H1 (cell line): ENCODE data around the gene THPO. TPM values are rescaled to one million over a fixed set of nuclear protein-coding genes. Genes with fewer than 3 reads are reported as not detected.
A peak's percentile ranks its signal among the peaks of the same experiment; 100 is the strongest.

Source experiments
- CTCF ChIA-PET: fragments of 300-600 bp; sonication (Branson Sonifier 250); formaldehyde crosslinking; loops from one replicate; lab custom pipeline; 2021; ENCODE audit not compliant: partially characterized antibody; lab: Charles Lee
- POLR2A ChIA-PET: fragments of 300-600 bp; sonication (Branson Sonifier 250); formaldehyde crosslinking; loops from one replicate; lab custom pipeline; 2021; ENCODE audit warnings: inconsistent platforms; ENCODE audit not compliant: partially characterized antibody; lab: Charles Lee
- DNase-seq, 2 experiments: peaks; one replicate each; pipeline versions ENCODE4 v3.0.0 to v3.0.0-alpha.2; 2010 to 2022; ENCODE audit warnings: low spot score in 2 of 2, low read depth in 1 of 2, mixed read lengths in 1 of 2
- FAIRE-seq: peaks from 2 replicates; lab custom pipeline; 2011; peaks lifted over from hg19 to GRCh38; lab: Jason Lieb, UNC
- H2AFZ ChIP-seq: 2 replicates; pipeline ENCODE4 v1.8.1; 2012; ENCODE audit warnings: low read length, inconsistent platforms
- H2AK5ac ChIP-seq: 2 replicates; pipeline ENCODE4 v1.6.1; 2013; ENCODE audit warnings: low read depth, low read length
- H2BK120ac ChIP-seq: replicated peaks from 2 replicates; pipeline ENCODE3; 2013; ENCODE audit warnings: low read depth, low read length, inconsistent platforms
- H2BK12ac ChIP-seq: 2 replicates; pipeline ENCODE4 v1.6.1; 2013; ENCODE audit warnings: low read depth, low read length
- H2BK15ac ChIP-seq: 2 replicates; pipeline ENCODE4 v1.6.1; 2013; ENCODE audit warnings: low read length
- H2BK20ac ChIP-seq: 2 replicates; pipeline ENCODE4 v1.6.1; 2013; ENCODE audit warnings: low read length
- H2BK5ac ChIP-seq: 2 replicates; pipeline ENCODE4 v1.6.1; 2013; ENCODE audit warnings: low read depth, low read length
- H3K14ac ChIP-seq: 2 replicates; pipeline ENCODE4 v1.6.1; 2013; ENCODE audit warnings: inconsistent platforms; ENCODE audit not compliant: insufficient read length
- H3K18ac ChIP-seq: 2 replicates; pipeline ENCODE4 v1.6.1; 2013; ENCODE audit warnings: low read length; ENCODE audit errors: extremely low read depth
- H3K23ac ChIP-seq: 2 replicates; pipeline ENCODE4 v1.6.1; 2013; ENCODE audit warnings: inconsistent platforms; ENCODE audit not compliant: insufficient read length
- H3K23me2 ChIP-seq: 2 replicates; pipeline ENCODE4 v1.6.1; 2013; ENCODE audit warnings: low read depth, low read length
- H3K27ac ChIP-seq: 2 replicates; pipeline ENCODE4 v1.6.1; 2011; ENCODE audit warnings: low read depth, low read length, inconsistent platforms
- H3K27me3 ChIP-seq, 4 experiments: replicated peaks in 1 of 4; 1 replicate in 1 of 4; 2 replicates in 3 of 4; pipeline versions ENCODE4 v1.6.1 to v1.8.1; 2011 to 2013; ENCODE audit warnings: low read length in 3 of 4, mild to moderate bottlenecking in 3 of 4, inconsistent platforms in 2 of 4, mixed read lengths in 2 of 4, moderate library complexity in 1 of 4; ENCODE audit not compliant: control insufficient read depth in 3 of 4, insufficient read depth in 3 of 4; ENCODE audit errors: extremely low read depth in 1 of 4
- H3K36me3 ChIP-seq, 4 experiments: 2 replicates each; pipeline versions ENCODE4 v1.6.1 to v1.8.1; 2011 to 2013; ENCODE audit warnings: mild to moderate bottlenecking in 4 of 4, low read length in 3 of 4, moderate library complexity in 2 of 4, control low read depth in 1 of 4, inconsistent platforms in 1 of 4; ENCODE audit not compliant: insufficient read depth in 4 of 4, control insufficient read depth in 2 of 4
- H3K4ac ChIP-seq: replicated peaks from 2 replicates; pipeline ENCODE3; 2013; ENCODE audit warnings: low read length, low read depth, mixed read lengths, inconsistent platforms; ENCODE audit not compliant: insufficient read length
- H3K4me1 ChIP-seq, 4 experiments: replicated peaks in 1 of 4; 1 replicate in 1 of 4; 2 replicates in 3 of 4; pipeline versions ENCODE4 v1.6.1 to v1.8.1; 2011 to 2013; ENCODE audit warnings: low read length in 3 of 4, inconsistent platforms in 2 of 4, mixed read lengths in 1 of 4; ENCODE audit not compliant: insufficient read depth in 4 of 4, control insufficient read depth in 3 of 4
- H3K4me2 ChIP-seq, 2 experiments: 2 replicates each; pipeline versions ENCODE4 v1.6.1 to v1.8.1; 2011 to 2013; ENCODE audit warnings: low read depth in 2 of 2, low read length in 2 of 2, control low read depth in 1 of 2, inconsistent platforms in 1 of 2, mild to moderate bottlenecking in 1 of 2; ENCODE audit not compliant: insufficient read depth in 1 of 2
- H3K4me3 ChIP-seq, 4 experiments: fragments of 200-600, 300-600 bp in 1 of 4; sonication (generic), shearing (Covaris generic), sonication (Bioruptor Twin) in 1 of 4; 2 replicates each; pipeline versions ENCODE4 v1.5.1 to v1.8.1; 2011 to 2016; ENCODE audit warnings: low read length in 4 of 4, low read depth in 3 of 4, control low read depth in 2 of 4, inconsistent platforms in 2 of 4, mild to moderate bottlenecking in 2 of 4, mixed read lengths in 1 of 4, moderate library complexity in 1 of 4; ENCODE audit not compliant: insufficient read depth in 2 of 4; ENCODE audit errors: extremely low read depth in 1 of 4
- H3K56ac ChIP-seq: replicated peaks from 2 replicates; pipeline ENCODE3; 2013; ENCODE audit warnings: low read depth, mild to moderate bottlenecking, mixed read lengths, low read length, inconsistent platforms; ENCODE audit not compliant: insufficient read length
- H3K79me1 ChIP-seq: 2 replicates; pipeline ENCODE4 v1.6.1; 2013; ENCODE audit warnings: low read depth, low read length, control low read depth
- H3K79me2 ChIP-seq, 2 experiments: 2 replicates each; pipeline versions ENCODE4 v1.6.1 to v1.8.1; 2012 to 2013; ENCODE audit warnings: low read length in 2 of 2, mild to moderate bottlenecking in 2 of 2, inconsistent platforms in 1 of 2; ENCODE audit not compliant: insufficient read depth in 2 of 2, control insufficient read depth in 1 of 2
- H3K9ac ChIP-seq, 4 experiments: replicated peaks in 1 of 4; 1 replicate in 1 of 4; 2 replicates in 3 of 4; pipeline versions ENCODE4 v1.6.1 to v1.8.1; 2011 to 2013; ENCODE audit warnings: low read depth in 3 of 4, low read length in 3 of 4, control low read depth in 2 of 4, mild to moderate bottlenecking in 2 of 4, moderate library complexity in 2 of 4, inconsistent platforms in 1 of 4; ENCODE audit errors: extremely low read depth in 1 of 4
- H3K9me3 ChIP-seq, 2 experiments: 2 replicates each; pipeline versions ENCODE4 v1.6.1 to v1.8.1; 2012 to 2013; ENCODE audit warnings: mild to moderate bottlenecking in 2 of 2, moderate library complexity in 2 of 2, control low read depth in 1 of 2, inconsistent platforms in 1 of 2, low read depth in 1 of 2, low read length in 1 of 2, mixed read lengths in 1 of 2; ENCODE audit not compliant: insufficient read depth in 2 of 2
- H4K20me1 ChIP-seq, 2 experiments: replicated peaks in 1 of 2; 2 replicates each; pipeline versions ENCODE3 to v1.8.1; 2011 to 2013; ENCODE audit warnings: inconsistent platforms in 2 of 2, low read length in 2 of 2, mild to moderate bottlenecking in 1 of 2; ENCODE audit not compliant: insufficient read depth in 2 of 2, control insufficient read depth in 1 of 2
- H4K5ac ChIP-seq: 2 replicates; pipeline ENCODE4 v1.6.1; 2013; ENCODE audit warnings: low read length, low read depth, mixed read lengths, inconsistent platforms; ENCODE audit not compliant: insufficient read length
- H4K8ac ChIP-seq: 2 replicates; pipeline ENCODE4 v1.8.0; 2013; ENCODE audit warnings: mild to moderate bottlenecking, moderate library complexity, low read length, inconsistent platforms; ENCODE audit not compliant: insufficient read depth; ENCODE audit errors: extremely low read depth
- H4K91ac ChIP-seq: replicated peaks from 2 replicates; pipeline ENCODE3; 2013; ENCODE audit warnings: low read length, mixed read lengths, inconsistent platforms; ENCODE audit not compliant: insufficient read length
- CBX5 ChIP-seq: fragments of 300-800, 300-1000 bp; sonication (generic); IDR thresholded peaks from 2 replicates; pipeline ENCODE4 v1.7.1; 2016; ENCODE audit warnings: antibody characterized with exemption, low read length, low read depth
- CBX8 ChIP-seq: fragments of 300-800, 300-1000 bp; sonication (generic); IDR thresholded peaks from 2 replicates; pipeline ENCODE4 v1.7.1; 2016; ENCODE audit warnings: low read depth, low read length, borderline replicate concordance
- CEBPB ChIP-seq: IDR thresholded peaks from 2 replicates; pipeline ENCODE4 v1.6.1; 2012; ENCODE audit warnings: low read depth, low read length
- CHD2 ChIP-seq: IDR thresholded peaks from 2 replicates; pipeline ENCODE4 v1.6.1; 2012; ENCODE audit warnings: low read length, improper control_type of control experiment
- EP300 ChIP-seq, 2 experiments: IDR thresholded peaks; 1 replicate in 1 of 2; 2 replicates in 1 of 2; pipeline ENCODE4 v1.6.1; 2011 to 2012; ENCODE audit warnings: low read depth in 2 of 2, low read length in 2 of 2, mild to moderate bottlenecking in 2 of 2, borderline replicate concordance in 1 of 2, inconsistent platforms in 1 of 2, moderate library complexity in 1 of 2
- JUN ChIP-seq: IDR thresholded peaks from 2 replicates; pipeline ENCODE4 v1.6.1; 2011; ENCODE audit warnings: low read depth, mild to moderate bottlenecking, improper control_type of control experiment, low read length
- KDM4A ChIP-seq: IDR thresholded peaks from one replicate; pipeline ENCODE4 v1.7.1; 2012; ENCODE audit warnings: low read depth, mild to moderate bottlenecking, moderate library complexity, low read length, inconsistent platforms; ENCODE audit not compliant: severe bottlenecking
- TEAD4 ChIP-seq: IDR thresholded peaks from 2 replicates; pipeline ENCODE4 v1.6.1; 2012; ENCODE audit warnings: low read depth, low read length, inconsistent platforms, mixed read lengths
- ZNF274 ChIP-seq: IDR thresholded peaks from 2 replicates; pipeline ENCODE4 v1.7.0; 2012; ENCODE audit warnings: low read length, borderline replicate concordance; ENCODE audit errors: extremely low read depth
- WGBS, 2 experiments: shearing (Covaris generic) in 1 of 2; methylation state at CpG; one replicate each; pipeline versions ENCODE4 v1.1.6 to v1.1.7; 2013 to 2015; ENCODE audit warnings: low lambda C conversion rate in 2 of 2, mixed read lengths in 2 of 2, inconsistent platforms in 1 of 2, low coverage in 1 of 2, missing lambda C conversion rate in 1 of 2; ENCODE audit not compliant: insufficient replicate concordance in 2 of 2, insufficient coverage in 1 of 2, insufficient read length in 1 of 2; ENCODE audit errors: extremely low coverage in 1 of 2, missing lambda C conversion rate in 1 of 2; 5-methylcytosine and 5-hydroxymethylcytosine counted together
- polyA plus RNA-seq, 7 experiments: library from polyadenylated mRNA; depleted of rRNA in 3 of 7; stranded (reverse) in 5 of 7; unstranded in 2 of 7; fragments of >200 nt in 5 of 7; fragments of 200-250 nt in 2 of 7; gene quantifications; 1 replicate in 5 of 7; 2 replicates in 1 of 7; 4 replicates in 1 of 7; pipeline versions ENCODE4 v1.2.1 to v1.2.3, GENCODE V29; 2011 to 2013; ENCODE audit warnings: missing spikeins in 2 of 7, mixed read lengths in 2 of 7
- total RNA-seq: library from RNA; stranded (reverse); fragmentation: NEBNext Ultra II Directional; extraction: Animal tissue kit (Norgen Biotek cat#: 25700); gene quantifications from 2 replicates; pipeline ENCODE4 v1.2.1, GENCODE V29; 2021
- TF ChIP-seq, protein P1 (sequence below): IDR thresholded peaks from 2 replicates; pipeline ENCODE4 v1.6.1; 2011; ENCODE audit warnings: low read length, improper control_type of control experiment

Gene THPO
- total and polyA plus RNA-seq, 2 of the 8 experiments (the other 6 are each of a cell fraction or from before 2014, with no cell fraction given) = 0.82 to 1.2 TPM

DNA sequence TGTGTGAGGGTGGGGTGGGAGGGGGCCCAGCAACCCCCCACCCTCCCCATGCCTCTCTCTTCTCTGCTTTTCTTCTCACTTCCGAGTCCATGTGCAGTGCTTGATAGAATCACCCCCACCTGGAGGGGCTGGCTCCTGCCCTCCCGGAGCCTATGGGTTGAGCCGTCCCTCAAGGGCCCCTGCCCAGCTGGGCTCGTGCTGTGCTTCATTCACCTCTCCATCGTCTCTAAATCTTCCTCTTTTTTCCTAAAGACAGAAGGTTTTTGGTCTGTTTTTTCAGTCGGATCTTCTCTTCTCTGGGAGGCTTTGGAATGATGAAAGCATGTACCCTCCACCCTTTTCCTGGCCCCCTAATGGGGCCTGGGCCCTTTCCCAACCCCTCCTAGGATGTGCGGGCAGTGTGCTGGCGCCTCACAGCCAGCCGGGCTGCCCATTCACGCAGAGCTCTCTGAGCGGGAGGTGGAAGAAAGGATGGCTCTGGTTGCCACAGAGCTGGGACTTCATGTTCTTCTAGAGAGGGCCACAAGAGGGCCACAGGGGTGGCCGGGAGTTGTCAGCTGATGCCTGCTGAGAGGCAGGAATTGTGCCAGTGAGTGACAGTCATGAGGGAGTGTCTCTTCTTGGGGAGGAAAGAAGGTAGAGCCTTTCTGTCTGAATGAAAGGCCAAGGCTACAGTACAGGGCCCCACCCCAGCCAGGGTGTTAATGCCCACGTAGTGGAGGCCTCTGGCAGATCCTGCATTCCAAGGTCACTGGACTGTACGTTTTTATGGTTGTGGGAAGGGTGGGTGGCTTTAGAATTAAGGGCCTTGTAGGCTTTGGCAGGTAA lies 32.5 kb downstream of the THPO start:
- Histone ChIP-seq H2AFZ (no peak overlapping the region), H2BK20ac (no peak overlapping the region), H2BK5ac (no peak overlapping the region), H4K20me1 (peaks cover 4 to 18% of the 10 kb centered on the region in 2 experiments), H3K14ac (no peak overlapping the region), H3K4me3 (no peak overlapping the region), H2BK15ac (no peak overlapping the region), H3K27ac (no peak overlapping the region), H3K56ac (no peak overlapping the region), H3K79me2 (no peaks in the 10 kb centered on the region; a peak in 1 of 4 replicates), H4K91ac (no peak overlapping the region), H3K23me2 (no peaks in the 10 kb centered on the region), H4K8ac (no peak overlapping the region), H2BK120ac (no peak overlapping the region), H3K4ac (no peak overlapping the region), H2AK5ac (no peak overlapping the region), H3K36me3 (peaks cover 0 to 16% (median 1%) of the 10 kb centered on the region in 4 experiments; a peak in 6 of 8 replicates), H3K4me1 (peaks cover 0 to 10% (median 7%) of the 10 kb centered on the region in 4 experiments; a peak in 6 of 7 replicates), H3K18ac (no peak overlapping the region; the same call in 1 of the 2 replicates), H3K4me2 (peak overlapping the region in 1 of 2 experiments; percentile 33; a peak in 1 of 4 replicates), H4K5ac (no peak overlapping the region), H3K23ac (no peak overlapping the region), H3K27me3 (no peaks in the 10 kb centered on the region), H3K9me3 (no peaks in the 10 kb centered on the region), H2BK12ac (no peak overlapping the region), H3K9ac (no peak overlapping the region), H3K79me1 (no peaks in the 10 kb centered on the region; the same call in 1 of the 2 replicates)
- FAIRE-seq (peak; percentile 50), DNase-seq (peak in 1 of 2 experiments; percentile 64)
- ChIA-PET CTCF (interaction anchor here (0.7 to 7.4 kb wide), 14 partner anchors 8 to 196 kb away, joined by 3 to 49 read pairs (median 4); partner anchors contain the start of genes CLCN2, FAM131A and POLR2H), POLR2A (interaction anchor here (0.6 to 2.4 kb wide), 12 partner anchors 8 to 180 kb away, joined by 3 to 15 read pairs (median 4); partner anchors contain the start of genes CLCN2, FAM131A and POLR2H)
- WGBS, 2 experiments = 40% methylated on average over 14 of the region's 14 CpGs; no CpG with 5 or more reads in 1 of the 2 experiments
- TF ChIP-seq KDM4A = no peak
- TF ChIP-seq CBX5 = no peak
- TF ChIP-seq TEAD4 = no peak
- no peak for TF ChIP-seq ZNF274
- TF ChIP-seq, protein P1, sequence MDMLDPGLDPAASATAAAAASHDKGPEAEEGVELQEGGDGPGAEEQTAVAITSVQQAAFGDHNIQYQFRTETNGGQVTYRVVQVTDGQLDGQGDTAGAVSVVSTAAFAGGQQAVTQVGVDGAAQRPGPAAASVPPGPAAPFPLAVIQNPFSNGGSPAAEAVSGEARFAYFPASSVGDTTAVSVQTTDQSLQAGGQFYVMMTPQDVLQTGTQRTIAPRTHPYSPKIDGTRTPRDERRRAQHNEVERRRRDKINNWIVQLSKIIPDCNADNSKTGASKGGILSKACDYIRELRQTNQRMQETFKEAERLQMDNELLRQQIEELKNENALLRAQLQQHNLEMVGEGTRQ = peak; percentile 53; the same call in 1 of the 2 replicates
- no peak for TF ChIP-seq CBX8
- TF ChIP-seq EP300 (IDR thresholded peaks at IDR 0.05; ENCODE audit: borderline replicate concordance in 1 of 2, low read depth in 2 of 2, low read length in 2 of 2) = 0 out of 3 replicates have a peak, but pooled peaks of 1 of the 2 experiments have one; percentile 38
- no peak for TF ChIP-seq JUN
- TF ChIP-seq CHD2 = no peak
- no peak for TF ChIP-seq CEBPB
